ENCODE data around the gene PTDSS2.

PTDSS2 gene

DNA sequence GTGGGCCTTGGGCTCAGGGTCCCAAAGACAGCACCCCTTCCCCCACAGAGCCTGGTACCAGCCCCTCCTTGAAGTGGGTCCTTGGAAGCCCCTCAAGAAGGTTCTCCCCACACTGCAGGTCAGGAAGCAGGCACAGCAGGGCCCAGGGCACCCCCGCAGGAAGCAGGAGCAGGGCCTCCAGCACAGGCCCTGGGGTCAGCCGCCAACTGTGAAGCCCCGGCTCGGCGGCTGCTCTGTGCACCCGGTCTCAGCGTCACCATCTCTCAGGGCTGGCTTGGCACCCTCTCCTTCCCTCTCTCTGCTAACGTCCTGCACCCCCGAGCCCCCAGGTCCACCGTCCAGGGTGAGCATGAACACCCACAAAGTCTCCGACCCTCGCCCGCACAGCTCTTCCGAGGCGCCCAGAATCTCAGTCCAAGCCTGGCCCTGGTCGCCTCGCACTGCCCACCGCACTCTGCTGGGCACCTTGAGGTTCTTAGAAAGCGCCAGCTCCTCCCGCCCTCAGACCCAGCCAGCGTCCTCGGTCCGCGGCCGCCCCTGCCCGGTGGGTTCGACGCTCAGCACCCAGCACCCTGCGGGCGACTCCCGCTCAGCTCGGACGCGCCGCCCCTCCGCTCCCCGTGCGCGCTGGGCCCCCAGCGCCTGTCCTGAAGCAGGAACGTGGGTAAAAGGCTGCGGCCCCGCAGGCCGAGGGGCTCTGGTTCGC, 33.9 kb upstream of the PTDSS2 start:
- peak overlapping the region; percentile 13 to 72 for H3K27ac ChIP-seq
- peak overlapping the region; percentile 70 for H3K4me3 ChIP-seq
- TF ChIP-seq, protein P1, sequence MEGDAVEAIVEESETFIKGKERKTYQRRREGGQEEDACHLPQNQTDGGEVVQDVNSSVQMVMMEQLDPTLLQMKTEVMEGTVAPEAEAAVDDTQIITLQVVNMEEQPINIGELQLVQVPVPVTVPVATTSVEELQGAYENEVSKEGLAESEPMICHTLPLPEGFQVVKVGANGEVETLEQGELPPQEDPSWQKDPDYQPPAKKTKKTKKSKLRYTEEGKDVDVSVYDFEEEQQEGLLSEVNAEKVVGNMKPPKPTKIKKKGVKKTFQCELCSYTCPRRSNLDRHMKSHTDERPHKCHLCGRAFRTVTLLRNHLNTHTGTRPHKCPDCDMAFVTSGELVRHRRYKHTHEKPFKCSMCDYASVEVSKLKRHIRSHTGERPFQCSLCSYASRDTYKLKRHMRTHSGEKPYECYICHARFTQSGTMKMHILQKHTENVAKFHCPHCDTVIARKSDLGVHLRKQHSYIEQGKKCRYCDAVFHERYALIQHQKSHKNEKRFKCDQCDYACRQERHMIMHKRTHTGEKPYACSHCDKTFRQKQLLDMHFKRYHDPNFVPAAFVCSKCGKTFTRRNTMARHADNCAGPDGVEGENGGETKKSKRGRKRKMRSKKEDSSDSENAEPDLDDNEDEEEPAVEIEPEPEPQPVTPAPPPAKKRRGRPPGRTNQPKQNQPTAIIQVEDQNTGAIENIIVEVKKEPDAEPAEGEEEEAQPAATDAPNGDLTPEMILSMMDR (IDR thresholded peaks at IDR 0.05) = no peak
- no peak for DNase-seq (ENCODE audit: low spot score)

DNA sequence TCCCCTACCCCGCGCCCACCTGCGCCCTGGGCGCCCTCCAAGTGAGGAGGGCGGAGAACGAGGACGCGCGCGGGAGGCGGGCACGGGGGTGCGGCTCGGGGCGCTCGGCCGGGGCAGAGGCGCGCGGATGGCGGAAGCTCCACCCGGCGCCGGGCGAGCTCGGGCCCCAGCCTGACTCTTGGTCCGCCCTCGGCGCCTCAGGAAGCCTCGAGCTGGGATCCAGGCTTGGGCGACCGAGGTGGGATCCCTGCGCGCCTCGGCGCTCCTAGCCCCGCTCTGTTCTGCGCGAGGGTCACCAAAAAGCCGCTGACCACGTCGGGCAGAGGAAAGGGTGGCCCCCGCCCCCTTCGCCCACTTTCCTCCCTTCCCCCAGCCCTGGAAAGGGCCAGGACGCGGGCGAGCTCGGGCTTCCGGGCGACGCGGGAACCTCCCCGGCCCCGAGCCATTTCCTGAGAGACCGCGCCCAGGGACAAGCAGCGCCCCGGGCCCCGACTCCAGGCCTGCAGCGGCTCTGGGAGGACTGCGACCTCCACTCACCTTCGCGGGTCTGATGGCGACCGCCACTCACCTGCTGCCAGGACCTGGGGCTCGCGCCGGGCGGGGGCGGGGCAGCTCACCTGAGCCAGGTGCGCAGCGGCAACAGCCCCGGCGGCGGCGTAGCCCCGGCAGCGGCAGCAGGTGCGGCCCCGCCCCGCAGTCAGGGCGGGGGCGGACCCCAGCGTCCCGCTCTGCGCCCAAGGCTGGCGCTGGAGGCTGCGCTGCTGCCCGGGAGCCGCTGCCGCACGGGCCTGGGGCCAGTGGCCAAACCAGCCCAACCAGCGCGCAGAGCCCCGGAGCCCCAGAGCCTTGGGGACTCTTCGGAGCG, 33.1 kb upstream of the PTDSS2 start:
- peak overlapping the region; percentile 13 to 72 for H3K27ac ChIP-seq

DNA sequence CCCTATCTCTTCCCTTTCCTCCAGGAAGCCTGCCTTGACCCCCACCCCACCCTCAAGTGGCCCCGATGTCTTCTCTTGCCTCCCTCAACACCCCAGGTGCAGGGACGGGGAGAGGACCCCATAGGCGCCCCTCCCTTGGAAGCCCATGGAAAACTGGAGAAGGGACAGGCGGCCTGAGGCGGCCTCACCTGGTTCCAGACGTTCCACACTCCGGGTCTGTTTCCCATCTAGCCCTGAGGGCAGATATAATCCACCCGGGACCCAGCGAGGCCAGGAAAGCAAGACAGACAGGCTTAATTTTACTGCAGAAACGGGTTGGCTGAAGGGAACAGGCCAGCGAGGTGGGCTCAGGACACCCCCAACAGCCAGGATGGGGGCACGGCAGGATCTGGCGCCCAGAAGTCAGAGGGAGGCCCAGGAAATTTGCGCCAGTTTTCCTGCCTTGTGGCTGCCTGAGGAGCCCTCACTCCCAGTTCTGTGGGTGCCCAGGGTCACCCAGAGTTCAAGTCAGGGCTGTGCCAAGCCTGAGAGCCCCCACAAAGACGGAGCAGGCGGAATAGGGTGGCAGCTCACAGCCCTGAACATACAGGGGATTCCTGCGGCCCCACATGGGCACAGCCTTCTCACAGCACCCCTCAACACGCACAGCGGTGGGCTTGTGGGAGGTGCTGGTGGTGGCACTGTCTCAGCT, 32.3 kb upstream of the PTDSS2 start:
- Histone ChIP-seq H3K27ac (no peak overlapping the region), H3K4me3 (peak overlapping the region; percentile 70)
- TF ChIP-seq, protein P1 (IDR thresholded peaks at IDR 0.05) = no peak
- no peak for DNase-seq (ENCODE audit: low spot score)

More for the DNA sequence above, 33.1 kb upstream of the PTDSS2 start:
- TF ChIP-seq, protein P1 (IDR thresholded peaks at IDR 0.05) = no peak
- DNase-seq (ENCODE audit: low spot score) = no peak
- H3K4me3 ChIP-seq = peak overlapping the region; percentile 70

DNA sequence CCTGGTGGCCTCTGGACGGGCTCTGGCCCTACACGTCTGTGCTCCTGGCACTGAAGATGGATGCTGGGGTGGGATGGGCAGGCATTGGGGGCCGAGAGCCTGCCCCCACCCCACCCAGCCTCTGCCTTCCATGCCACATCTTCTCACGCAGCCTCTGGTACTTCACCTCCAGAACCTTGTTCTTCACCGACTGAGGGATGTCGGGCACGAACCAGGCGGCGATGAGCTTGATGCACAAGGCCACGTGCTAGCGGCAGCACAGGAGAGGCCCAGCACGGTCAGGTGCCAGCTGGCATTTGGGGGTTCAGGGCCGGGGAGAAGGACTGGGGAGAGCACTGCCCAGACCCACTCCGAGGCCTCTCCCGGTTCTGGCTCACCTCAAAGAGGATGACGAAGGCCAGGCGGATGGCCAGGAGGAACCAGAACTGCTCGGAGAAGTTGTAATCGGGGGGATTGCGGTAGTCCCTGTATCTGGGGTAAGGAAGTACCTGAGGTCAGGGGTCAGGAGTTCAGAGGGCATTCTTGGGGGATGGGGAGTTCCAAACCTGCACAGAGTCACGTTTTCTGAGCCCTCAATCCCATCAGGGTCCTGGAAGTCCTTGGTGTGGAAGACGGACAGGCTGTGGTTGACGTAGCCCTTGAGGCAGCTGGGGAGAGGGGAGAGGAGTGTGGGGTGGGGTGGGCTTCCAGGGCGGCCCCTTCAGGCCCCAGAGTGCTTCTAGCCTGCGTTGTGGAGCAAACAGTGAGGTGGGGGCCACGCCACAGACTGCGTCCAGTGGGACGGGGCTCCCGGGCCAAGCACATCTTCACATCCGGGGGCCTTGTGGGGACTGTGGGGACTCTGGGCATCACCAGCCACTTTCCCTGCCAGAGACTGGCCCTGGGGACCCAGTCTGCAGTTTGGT, 31.5 kb upstream of the PTDSS2 start:
- H3K27ac ChIP-seq = no peak overlapping the region
- H3K4me3 ChIP-seq = no peak overlapping the region
- TF ChIP-seq, protein P1 (IDR thresholded peaks at IDR 0.05) = no peak
- no peak for DNase-seq (ENCODE audit: low spot score)

DNA sequence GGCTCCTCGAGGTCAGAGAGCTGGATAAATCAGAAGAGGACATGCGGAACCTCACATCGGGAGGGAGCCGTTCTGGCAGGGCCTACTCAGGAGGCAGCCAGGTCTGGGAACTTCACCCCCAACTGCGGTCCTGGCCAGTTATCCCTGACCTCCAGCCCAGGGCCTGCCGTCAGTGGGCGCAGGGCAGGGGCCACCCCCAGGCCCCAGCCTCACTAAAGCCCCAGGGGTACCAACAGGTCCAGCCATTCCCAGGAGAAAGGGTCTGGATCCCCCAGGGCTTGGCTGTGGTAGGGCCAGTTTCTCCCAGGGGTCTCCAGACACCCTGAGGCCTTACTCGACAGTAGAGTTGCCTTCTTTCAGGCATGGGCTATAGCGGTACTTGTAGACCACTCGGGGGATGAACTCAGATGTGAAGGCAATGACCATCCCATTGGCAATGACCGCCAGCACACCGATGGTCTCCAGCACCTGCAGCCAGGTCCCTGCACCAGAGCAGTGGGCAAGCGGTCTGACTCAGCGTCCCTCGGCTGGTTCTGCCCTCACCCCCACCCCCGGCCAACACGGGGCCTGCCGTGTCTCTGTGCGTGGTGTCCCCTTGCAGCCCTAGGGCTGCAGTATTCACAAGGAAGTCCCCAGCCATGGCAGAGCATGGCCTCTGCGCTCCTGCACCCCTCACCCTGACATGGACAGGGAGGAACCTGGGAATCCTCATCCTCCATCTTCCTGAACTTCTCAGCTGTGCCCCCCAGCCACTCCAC, 30.7 kb upstream of the PTDSS2 start:
- no peak overlapping the region for H3K4me3 ChIP-seq
- no peak for DNase-seq (ENCODE audit: low spot score)
- TF ChIP-seq, protein P1 (IDR thresholded peaks at IDR 0.05) = no peak
- no peak overlapping the region for H3K27ac ChIP-seq

All from coronary artery (tissue), 2 donors.